ENCODE data around the gene CLEC17A.

GRCh38 chr19:14555918-14556661 lies 26.8 kb upstream of the CLEC17A start:
- TF ChIP-seq CTCF (CRISPR knock-in tag; IDR thresholded peaks at IDR 0.05) (no peak), KDM5A (IDR thresholded peaks at IDR 0.05; ENCODE audit: borderline replicate concordance, low read length) (no peak), AHR (CRISPR knock-in tag; IDR thresholded peaks at IDR 0.05) (no peak), EZH2 (conservative IDR thresholded peaks at IDR 0.05; ENCODE audit: low read depth, low read length) (no peak), BCL6 (CRISPR knock-in tag; IDR thresholded peaks at IDR 0.05) (no peak), RAD21 (CRISPR knock-in tag; IDR thresholded peaks at IDR 0.05) (no peak), MAZ (IDR thresholded peaks at IDR 0.05; ENCODE audit: borderline replicate concordance, low read depth, low read length) (no peak), MAZ (CRISPR knock-in tag; IDR thresholded peaks at IDR 0.05; ENCODE audit: low read depth) (no peak), ZNF761 (CRISPR knock-in tag; conservative IDR thresholded peaks at IDR 0.05) (no peak)
